Cortex of kidney (tissue), 1 donor: ENCODE results near the gene RFX1.
"Not testable (repeated sequence)": the region's sequence is repeated elsewhere in the genome, so short reads cannot be mapped to it uniquely, and the experiment has no call there.

ENCODE experiments used
- DNase-seq: peaks from one replicate; lab custom pipeline; 2025; lab: John Stamatoyannopoulos, UW

Gene RFX1

GRCh38 chr19:13978351-13979243, 27.5 kb downstream of the RFX1 start:
- no peak for DNase-seq

GRCh38 chr19:13977803-13978202, 28.3 kb downstream of the RFX1 start:
- DNase-seq = no peak

GRCh38 chr19:13976446-13976845, 29.7 kb downstream of the RFX1 start:
- no peak for DNase-seq

- DNase-seq = no peak
Observed at GRCh38 chr19:13975870-13976269, 30.2 kb downstream of the RFX1 start.

GRCh38 chr19:13974073-13974472, 32.0 kb downstream of the RFX1 start:
- DNase-seq = no peak

GRCh38 chr19:13973479-13973878, 32.6 kb downstream of the RFX1 start:
- not testable (repeated sequence) for DNase-seq

- no peak for DNase-seq
Observed at GRCh38 chr19:13972368-13973155, 33.6 kb downstream of the RFX1 start.

GRCh38 chr19:13971868-13972267, 34.3 kb downstream of the RFX1 start:
- not testable (repeated sequence) for DNase-seq

GRCh38 chr19:13969897-13970296, 36.2 kb downstream of the RFX1 start:
- no peak for DNase-seq

- DNase-seq = no peak
Observed at GRCh38 chr19:13968999-13969398, 37.1 kb downstream of the RFX1 start.

- no peak for DNase-seq
Observed at GRCh38 chr19:13968383-13968935, 37.7 kb downstream of the RFX1 start.

GRCh38 chr19:13967206-13967605, 38.9 kb downstream of the RFX1 start:
- DNase-seq = not testable (repeated sequence)

GRCh38 chr19:13966684-13967128, 39.4 kb downstream of the RFX1 start:
- DNase-seq = no peak

GRCh38 chr19:13965926-13966683, 40.0 kb downstream of the RFX1 start:
- DNase-seq = no peak

- DNase-seq = no peak
Observed at GRCh38 chr19:13965377-13965896, 40.7 kb downstream of the RFX1 start.

GRCh38 chr19:13964776-13965175, 41.3 kb downstream of the RFX1 start:
- no peak for DNase-seq

GRCh38 chr19:13963603-13964105, 42.5 kb downstream of the RFX1 start:
- no peak for DNase-seq

- DNase-seq = no peak
Observed at GRCh38 chr19:13962699-13963602, 43.2 kb downstream of the RFX1 start.

GRCh38 chr19:13961826-13962698, 44.1 kb downstream of the RFX1 start:
- DNase-seq = no peak
